Testis (tissue), 3 donors: ENCODE measurements around the gene GPR135. TPM values are rescaled to one million over a fixed set of nuclear protein-coding genes. Genes with fewer than 3 reads are reported as not detected.
"Not testable (repeated sequence)": the region's sequence is repeated elsewhere in the genome, so short reads cannot be mapped to it uniquely, and the experiment has no call there.

Source experiments
- DNase-seq: peaks from one replicate; pipeline ENCODE4 v3.0.0-alpha.2; 2019
- H3K27ac ChIP-seq, 2 donors: fragments of 200-600 bp; sonication (generic); one replicate each; pipeline ENCODE4 v1.5.1; 2019
- H3K27me3 ChIP-seq: fragments of 200-600 bp; sonication (generic); one replicate; pipeline ENCODE4 v1.5.1; 2019
- H3K36me3 ChIP-seq: fragments of 200-600 bp; sonication (generic); one replicate; pipeline ENCODE4 v1.5.1; 2017; ENCODE audit warnings: low read depth; ENCODE audit errors: missing control alignments
- H3K4me1 ChIP-seq: fragments of 200-600 bp; sonication (generic); one replicate; pipeline ENCODE4 v1.5.1; 2019
- H3K4me3 ChIP-seq, 2 donors: fragments of 200-600 bp; sonication (generic); one replicate each; pipeline ENCODE4 v1.5.1; 2017 to 2019
- H3K9me3 ChIP-seq: fragments of 200-600 bp; sonication (generic); one replicate; pipeline ENCODE4 v1.5.1; 2017
- POLR2A ChIP-seq: fragments of 450-650 bp; IDR thresholded peaks from one replicate; pipeline ENCODE4 v1.6.1; 2017; ENCODE audit warnings: antibody characterized with exemption, mild to moderate bottlenecking, moderate library complexity
- WGBS, 2 donors: methylation state at CpG; one replicate each; pipeline ENCODE4 v1.1.5; 2018; 5-methylcytosine and 5-hydroxymethylcytosine counted together
- intact Hi-C: fragments of 100-400 bp; cut with DNase I; formaldehyde crosslinking; loops from one replicate; pipeline ENCODE4 v1.15.1; 2023; ENCODE audit warnings: low total_unique reads
- polyA plus RNA-seq: library from polyadenylated mRNA; stranded (reverse); fragments of 350-450 nt; fragmentation: Illumina TruSeq; extraction: RNeasy Lipid Tissue Mini Kit (QIAGEN cat#74804); gene quantifications from one replicate; pipeline ENCODE4 v1.2.3, GENCODE V29; 2014; ENCODE audit warnings: low read depth, low replicate concordance; ENCODE audit not compliant: insufficient read depth
- total RNA-seq, 2 donors: library from RNA; depleted of rRNA; stranded (reverse); fragments of >200 nt; gene quantifications; one replicate each; pipeline ENCODE4 v1.2.3, GENCODE V29; 2016
- TF ChIP-seq, protein P1 (sequence below), 3 experiments: fragments of 450-650 bp in 2 of 3; fragments of 200-600 bp in 1 of 3; sonication (generic) in 1 of 3; IDR thresholded peaks; one replicate each; pipeline ENCODE4 v1.5.1; 2016 to 2019; ENCODE audit warnings: antibody characterized with exemption in 3 of 3, mild to moderate bottlenecking in 2 of 3, moderate library complexity in 1 of 3

Gene GPR135
- total and polyA plus RNA-seq, 3 donors from 2014 or later, result 25.8 to 71.2 (median 33.1) TPM

DNA sequence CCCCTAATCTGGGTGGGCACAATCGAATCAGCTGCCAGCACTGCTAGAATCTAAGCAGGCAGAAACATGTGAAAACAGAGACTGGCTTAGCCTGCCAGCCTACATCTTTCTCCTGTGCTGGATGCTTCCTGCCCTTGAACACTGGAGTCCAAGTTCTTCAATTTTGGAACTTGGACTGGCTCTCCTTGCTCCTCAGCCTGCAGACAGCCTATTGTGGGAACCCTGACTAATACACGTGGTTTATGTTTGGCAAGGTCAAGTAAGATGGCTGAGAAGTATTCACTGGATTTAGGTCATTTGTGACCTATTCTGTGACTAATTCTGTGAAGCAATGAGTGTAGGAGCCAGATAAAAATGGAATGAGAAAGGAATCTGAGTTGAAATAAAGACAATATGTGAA is 11.0 kb downstream of the GPR135 start:
- WGBS, 2 donors, result 68 to 72% methylated on average over 2 of the region's 2 CpGs
- no peak overlapping the region for H3K4me3 ChIP-seq
- no peak for DNase-seq
- no peaks in the 10 kb centered on the region for H3K27me3 ChIP-seq
- H3K36me3 ChIP-seq, result no peaks in the 10 kb centered on the region
- H3K27ac ChIP-seq, result no peak overlapping the region
- H3K9me3 ChIP-seq, result no peaks in the 10 kb centered on the region
- intact Hi-C loops, result no loop called here
- TF ChIP-seq, protein P1, sequence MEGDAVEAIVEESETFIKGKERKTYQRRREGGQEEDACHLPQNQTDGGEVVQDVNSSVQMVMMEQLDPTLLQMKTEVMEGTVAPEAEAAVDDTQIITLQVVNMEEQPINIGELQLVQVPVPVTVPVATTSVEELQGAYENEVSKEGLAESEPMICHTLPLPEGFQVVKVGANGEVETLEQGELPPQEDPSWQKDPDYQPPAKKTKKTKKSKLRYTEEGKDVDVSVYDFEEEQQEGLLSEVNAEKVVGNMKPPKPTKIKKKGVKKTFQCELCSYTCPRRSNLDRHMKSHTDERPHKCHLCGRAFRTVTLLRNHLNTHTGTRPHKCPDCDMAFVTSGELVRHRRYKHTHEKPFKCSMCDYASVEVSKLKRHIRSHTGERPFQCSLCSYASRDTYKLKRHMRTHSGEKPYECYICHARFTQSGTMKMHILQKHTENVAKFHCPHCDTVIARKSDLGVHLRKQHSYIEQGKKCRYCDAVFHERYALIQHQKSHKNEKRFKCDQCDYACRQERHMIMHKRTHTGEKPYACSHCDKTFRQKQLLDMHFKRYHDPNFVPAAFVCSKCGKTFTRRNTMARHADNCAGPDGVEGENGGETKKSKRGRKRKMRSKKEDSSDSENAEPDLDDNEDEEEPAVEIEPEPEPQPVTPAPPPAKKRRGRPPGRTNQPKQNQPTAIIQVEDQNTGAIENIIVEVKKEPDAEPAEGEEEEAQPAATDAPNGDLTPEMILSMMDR (IDR thresholded peaks at IDR 0.05), result no peak
- no peak for TF ChIP-seq POLR2A
- no peaks in the 10 kb centered on the region for H3K4me1 ChIP-seq

DNA sequence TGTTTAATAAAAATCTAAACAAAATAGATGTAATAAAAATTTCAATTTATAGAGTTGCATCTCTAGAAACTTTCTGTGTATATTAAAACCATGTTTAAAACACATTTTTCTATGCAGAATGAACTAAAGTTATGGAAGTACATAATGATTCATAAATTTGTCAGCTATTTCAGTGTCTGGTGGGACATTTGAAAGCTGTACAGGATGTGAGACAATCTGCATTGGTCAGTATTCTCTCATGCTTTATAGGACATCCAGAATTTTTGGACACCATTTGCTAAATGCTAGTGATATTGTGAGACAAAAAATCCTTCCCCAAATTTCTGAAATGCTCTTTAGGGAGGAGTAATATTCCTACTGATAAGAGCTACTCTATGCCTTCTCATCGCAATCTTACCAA is 13.3 kb downstream of the GPR135 start:
- Histone ChIP-seq H3K4me1 (no peaks in the 10 kb centered on the region), H3K27me3 (no peaks in the 10 kb centered on the region), H3K27ac (no peak overlapping the region), H3K36me3 (no peaks in the 10 kb centered on the region), H3K4me3 (no peak overlapping the region), H3K9me3 (no peaks in the 10 kb centered on the region)
- TF ChIP-seq POLR2A, result no peak
- TF ChIP-seq, protein P1 (IDR thresholded peaks at IDR 0.05), result no peak
- 89 to 93% methylated on average over 1 of the region's 1 CpG for WGBS, 2 donors
- DNase-seq, result no peak
- intact Hi-C loops, result no loop called here

DNA sequence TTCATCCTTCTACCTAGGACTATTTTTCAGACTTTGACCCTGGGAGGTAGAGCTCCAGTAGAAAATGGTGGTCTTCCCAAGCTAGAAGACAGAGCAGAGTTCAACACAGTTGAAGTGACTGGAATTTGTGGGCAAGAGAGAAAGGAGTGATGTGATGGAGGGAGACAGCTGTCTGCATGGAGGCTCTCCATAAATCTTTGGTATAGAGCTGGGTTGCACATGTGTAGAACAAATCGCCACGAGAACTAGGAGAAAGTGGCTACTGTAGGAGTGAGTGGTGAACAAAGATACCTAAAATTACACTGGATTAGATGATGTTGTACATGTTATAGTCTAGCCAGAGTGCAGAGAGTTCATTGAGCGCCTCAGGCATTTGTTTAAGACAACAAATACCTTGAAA is 14.5 kb downstream of the GPR135 start:
- TF ChIP-seq, protein P1 (IDR thresholded peaks at IDR 0.05), result no peak
- no peak for TF ChIP-seq POLR2A
- Histone ChIP-seq H3K27ac (no peak overlapping the region), H3K4me1 (no peaks in the 10 kb centered on the region), H3K36me3 (no peaks in the 10 kb centered on the region), H3K27me3 (no peaks in the 10 kb centered on the region), H3K4me3 (no peak overlapping the region), H3K9me3 (no peaks in the 10 kb centered on the region)
- DNase-seq, result no peak
- WGBS, 2 donors, result 93 to 96% methylated on average over 3 of the region's 3 CpGs
- intact Hi-C loops, result no loop called here

DNA sequence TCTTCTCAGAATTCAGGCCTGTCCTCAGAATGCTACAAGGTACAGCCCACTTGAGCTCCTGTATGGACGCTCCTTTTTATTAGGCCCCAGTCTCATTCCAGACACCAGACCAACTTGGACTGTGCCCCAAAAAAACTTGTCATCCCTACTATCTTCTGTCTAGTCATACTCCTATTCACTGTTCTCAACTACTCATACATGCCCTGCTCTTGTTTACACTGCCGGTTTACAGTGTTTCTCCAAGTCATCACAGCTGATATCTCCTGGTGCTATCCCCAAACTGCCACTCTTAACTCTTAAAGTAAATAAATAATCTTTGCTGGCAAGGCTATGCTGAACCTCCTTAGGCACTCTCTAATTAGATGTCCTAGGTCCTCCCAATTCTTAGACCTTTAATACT is 16.5 kb downstream of the GPR135 start:
- intact Hi-C loops, H3K9me3 ChIP-seq, DNase-seq, H3K36me3 ChIP-seq, H3K4me3 ChIP-seq, H3K27me3 ChIP-seq, H3K4me1 ChIP-seq, H3K27ac ChIP-seq: not testable (repeated sequence)
- WGBS, 2 donors, result 88 to 90% methylated on average over 2 of the region's 2 CpGs

DNA sequence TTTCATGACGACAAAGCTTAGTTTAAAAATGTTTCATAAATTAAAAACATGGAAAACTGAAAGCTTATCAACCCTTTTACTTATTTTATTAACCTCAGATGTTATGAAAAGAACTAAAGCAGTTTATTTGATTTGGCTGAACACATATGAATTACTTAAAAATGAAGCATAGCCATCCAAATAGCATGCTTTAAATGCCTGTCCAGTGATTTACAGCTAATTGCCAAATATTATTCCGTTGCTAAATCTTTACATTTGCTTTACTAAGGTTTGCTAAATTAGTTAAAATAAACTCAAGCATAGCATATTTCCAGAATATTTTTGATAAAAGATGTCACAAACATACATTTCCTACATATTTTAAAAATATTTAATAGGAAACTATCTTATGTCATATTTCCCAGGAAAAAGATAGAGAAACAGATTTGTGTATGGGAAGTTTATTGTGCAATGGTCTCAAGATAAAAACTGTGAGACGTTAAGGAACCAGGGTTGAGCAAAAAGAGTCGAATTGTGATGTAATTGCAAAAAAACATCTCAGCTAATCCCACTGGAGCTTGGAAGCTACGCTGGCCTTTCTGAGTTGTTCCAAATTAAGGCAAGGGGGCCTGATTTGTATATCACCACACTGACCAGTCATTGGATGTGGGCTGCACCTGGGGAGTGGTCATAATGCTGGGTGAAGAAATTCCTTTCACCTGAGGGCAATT is 25.8 kb downstream of the GPR135 start:
- H3K4me3 ChIP-seq, result no peak overlapping the region
- no peaks in the 10 kb centered on the region for H3K9me3 ChIP-seq
- no peak for TF ChIP-seq POLR2A
- intact Hi-C loops, result no loop called here
- H3K36me3 ChIP-seq, result no peaks in the 10 kb centered on the region
- DNase-seq, result no peak
- no peaks in the 10 kb centered on the region for H3K4me1 ChIP-seq
- WGBS, 2 donors, result 55 to 67% methylated on average over 5 of the region's 5 CpGs
- H3K27me3 ChIP-seq, result no peaks in the 10 kb centered on the region
- no peak overlapping the region for H3K27ac ChIP-seq

DNA sequence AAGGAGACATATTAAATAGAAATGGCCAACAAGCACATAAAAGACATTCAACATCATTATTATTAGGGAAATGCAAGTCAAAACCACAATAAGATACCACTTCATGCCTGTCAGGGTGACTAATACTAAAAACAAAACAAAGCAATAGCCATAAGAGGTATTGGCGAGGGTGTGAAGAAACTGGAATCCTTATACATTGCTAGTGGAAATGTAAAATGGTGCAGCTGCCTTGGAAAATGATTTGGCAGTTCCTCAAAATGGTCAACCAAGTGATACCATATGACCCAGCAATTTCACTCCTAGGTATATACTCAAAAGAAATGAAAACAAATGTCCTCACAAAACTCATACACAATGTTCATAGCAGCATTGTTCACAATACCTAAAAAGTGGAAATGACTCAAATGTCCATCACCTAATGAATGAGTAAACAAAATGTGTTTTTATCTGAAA is 27.0 kb downstream of the GPR135 start:
- WGBS, 2 donors, result 93 to 95% methylated on average over 1 of the region's 1 CpG
- DNase-seq, result no peak
- H3K9me3 ChIP-seq, result no peaks in the 10 kb centered on the region
- no peak for TF ChIP-seq POLR2A
- TF ChIP-seq, protein P1 (IDR thresholded peaks at IDR 0.05), result no peak
- H3K27ac ChIP-seq, result no peak overlapping the region
- no peaks in the 10 kb centered on the region for H3K36me3 ChIP-seq
- no peaks in the 10 kb centered on the region for H3K27me3 ChIP-seq
- H3K4me3 ChIP-seq, result no peak overlapping the region
- H3K4me1 ChIP-seq, result no peaks in the 10 kb centered on the region
- intact Hi-C loops, result no loop called here
